Ascending aorta (tissue), 2 donors: ENCODE measurements around the gene ZCCHC4. TPM values are rescaled to one million over a fixed set of nuclear protein-coding genes. Genes with fewer than 3 reads are reported as not detected.
A peak's percentile ranks its signal among the peaks of the same experiment; 100 is the strongest.

Source experiments
- DNase-seq, 2 donors: peaks; one replicate each; pipeline ENCODE4 v3.0.0-alpha.2; 2019; ENCODE audit warnings: low spot score in 2 of 2
- H3K27ac ChIP-seq, 2 donors: fragments of 200-600 bp; sonication (generic); one replicate each; pipeline ENCODE4 v1.5.1; 2016 to 2017; ENCODE audit warnings: mild to moderate bottlenecking in 1 of 2
- H3K27me3 ChIP-seq: fragments of 200-600 bp; sonication (generic); one replicate; pipeline ENCODE4 v1.5.1; 2017
- H3K36me3 ChIP-seq, 2 donors: fragments of 200-600 bp; sonication (generic); one replicate each; pipeline ENCODE4 v1.5.1; 2016
- H3K4me1 ChIP-seq, 2 donors: fragments of 200-600 bp; sonication (generic); one replicate each; pipeline ENCODE4 v1.5.1; 2016 to 2017; ENCODE audit warnings: mild to moderate bottlenecking in 1 of 2
- H3K4me3 ChIP-seq, 2 donors: fragments of 200-600 bp; sonication (generic); one replicate each; pipeline ENCODE4 v1.5.1; 2016 to 2017; ENCODE audit warnings: mild to moderate bottlenecking in 1 of 2
- H3K9me3 ChIP-seq, 2 donors: fragments of 200-600 bp; sonication (generic); one replicate each; pipeline ENCODE4 v1.5.1; 2016
- CTCF ChIP-seq, 3 experiments: fragments of 200-600 bp in 2 of 3; fragments of 450-650 bp in 1 of 3; sonication (generic) in 2 of 3; IDR thresholded peaks; one replicate each; pipeline ENCODE4 v1.5.1; 2016 to 2019; ENCODE audit warnings: antibody characterized with exemption in 3 of 3, mild to moderate bottlenecking in 1 of 3, moderate library complexity in 1 of 3
- intact Hi-C: fragments of 100-400 bp; cut with DNase I; formaldehyde crosslinking; loops from one replicate; pipeline ENCODE4 v1.15.1; 2023
- total RNA-seq: library from RNA; depleted of rRNA; stranded (reverse); fragments of >200 nt; gene quantifications from one replicate; pipeline ENCODE4 v1.1.0, GENCODE V29; 2016

Gene ZCCHC4
- total RNA-seq, 1 donor from 2014 or later, result 1.7 TPM

GRCh38 chr4:25310066-25310802 is 2.3 kb upstream of the ZCCHC4 start:
- no peak overlapping the region for H3K27ac ChIP-seq
- intact Hi-C loops, result loop anchor here (10.0 kb wide), 1 partner anchor 605 kb away; the partner anchor contains the start of gene SMIM20

GRCh38 chr4:25310803-25311166 is 1.8 kb upstream of the ZCCHC4 start:
- H3K9me3 ChIP-seq, result no peaks in the 10 kb centered on the region
- no peak for TF ChIP-seq CTCF (IDR thresholded peaks at IDR 0.05)
- no peaks in the 10 kb centered on the region for H3K27me3 ChIP-seq
- H3K27ac ChIP-seq, result no peak overlapping the region
- intact Hi-C loops, result loop anchor here (10.0 kb wide), 1 partner anchor 604 kb away; the partner anchor contains the start of gene SMIM20
- H3K4me3 ChIP-seq, result no peak overlapping the region
- DNase-seq, result no peak
- H3K36me3 ChIP-seq, result peaks cover 0 to 3% of the 10 kb centered on the region in 2 donors
- H3K4me1 ChIP-seq, result peaks cover 0 to 6% of the 10 kb centered on the region in 2 donors

More at GRCh38 chr4:25310066-25310802, 2.3 kb upstream of the ZCCHC4 start:
- no peaks in the 10 kb centered on the region for H3K9me3 ChIP-seq
- no peak for TF ChIP-seq CTCF (IDR thresholded peaks at IDR 0.05)
- H3K36me3 ChIP-seq, result no peaks in the 10 kb centered on the region
- peaks cover 0 to 6% of the 10 kb centered on the region in 2 donors for H3K4me1 ChIP-seq
- DNase-seq, result no peak
- H3K4me3 ChIP-seq, result no peak overlapping the region
- H3K27me3 ChIP-seq, result no peaks in the 10 kb centered on the region

- Histone ChIP-seq H3K9me3 (no peaks in the 10 kb centered on the region), H3K36me3 (peaks cover 0 to 15% of the 10 kb centered on the region in 2 donors), H3K4me3 (peak overlapping the region; percentile 67 to 85), H3K4me1 (peaks cover 0 to 6% of the 10 kb centered on the region in 2 donors), H3K27me3 (no peaks in the 10 kb centered on the region), H3K27ac (peak overlapping the region in 1 of 2 donors; percentile 78)
- intact Hi-C loops, result loop anchor here (2.0 to 10.0 kb wide), 3 partner anchors 63 to 601 kb away; partner anchors contain the start of genes ANAPC4, SEPSECS and SMIM20
- no peak for TF ChIP-seq CTCF (IDR thresholded peaks at IDR 0.05)
- no peak for DNase-seq
Measured at GRCh38 chr4:25313201-25313895, 774 bp downstream of the ZCCHC4 start.

GRCh38 chr4:25320336-25320735 is 7.8 kb downstream of the ZCCHC4 start:
- H3K9me3 ChIP-seq, result no peaks in the 10 kb centered on the region
- no peak for DNase-seq
- TF ChIP-seq CTCF (IDR thresholded peaks at IDR 0.05), result no peak
- H3K36me3 ChIP-seq, result peaks cover 0 to 26% of the 10 kb centered on the region in 2 donors
- no peaks in the 10 kb centered on the region for H3K27me3 ChIP-seq
- no peaks in the 10 kb centered on the region for H3K4me1 ChIP-seq
- H3K27ac ChIP-seq, result no peak overlapping the region
- no peak overlapping the region for H3K4me3 ChIP-seq
- intact Hi-C loops, result no loop called here

- H3K9me3 ChIP-seq, result no peaks in the 10 kb centered on the region
- DNase-seq, result no peak
- no peaks in the 10 kb centered on the region for H3K27me3 ChIP-seq
- no peak for TF ChIP-seq CTCF (IDR thresholded peaks at IDR 0.05)
- intact Hi-C loops, result no loop called here
- H3K27ac ChIP-seq, result no peak overlapping the region
- no peaks in the 10 kb centered on the region for H3K4me1 ChIP-seq
- H3K36me3 ChIP-seq, result peaks cover 0 to 23% of the 10 kb centered on the region in 2 donors
- no peak overlapping the region for H3K4me3 ChIP-seq
Measured at GRCh38 chr4:25320773-25321172, 8.2 kb downstream of the ZCCHC4 start.
